ENCODE results near the gene TRAPPC12.

DNA sequence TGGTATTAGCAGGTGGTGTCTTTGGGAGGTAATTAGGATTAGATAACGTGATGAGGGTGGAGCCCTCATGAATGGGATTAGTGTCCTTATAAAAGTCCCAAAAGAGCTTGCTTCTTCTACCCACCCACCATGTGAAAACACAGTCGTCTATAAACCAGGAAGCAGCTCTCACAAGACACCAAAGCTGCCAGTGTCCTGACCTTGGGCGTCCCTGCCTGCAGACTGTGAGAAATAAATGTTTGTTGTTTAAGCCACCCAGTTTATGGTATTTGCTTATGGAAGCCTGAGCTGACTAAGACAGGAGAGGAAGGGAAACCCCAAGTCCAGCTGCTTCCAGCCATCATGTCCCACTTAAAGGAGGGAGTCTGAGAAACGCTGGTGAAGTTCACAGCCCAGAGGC, 126.3 kb downstream of the TRAPPC12 start:
- TF ChIP-seq, protein P1, sequence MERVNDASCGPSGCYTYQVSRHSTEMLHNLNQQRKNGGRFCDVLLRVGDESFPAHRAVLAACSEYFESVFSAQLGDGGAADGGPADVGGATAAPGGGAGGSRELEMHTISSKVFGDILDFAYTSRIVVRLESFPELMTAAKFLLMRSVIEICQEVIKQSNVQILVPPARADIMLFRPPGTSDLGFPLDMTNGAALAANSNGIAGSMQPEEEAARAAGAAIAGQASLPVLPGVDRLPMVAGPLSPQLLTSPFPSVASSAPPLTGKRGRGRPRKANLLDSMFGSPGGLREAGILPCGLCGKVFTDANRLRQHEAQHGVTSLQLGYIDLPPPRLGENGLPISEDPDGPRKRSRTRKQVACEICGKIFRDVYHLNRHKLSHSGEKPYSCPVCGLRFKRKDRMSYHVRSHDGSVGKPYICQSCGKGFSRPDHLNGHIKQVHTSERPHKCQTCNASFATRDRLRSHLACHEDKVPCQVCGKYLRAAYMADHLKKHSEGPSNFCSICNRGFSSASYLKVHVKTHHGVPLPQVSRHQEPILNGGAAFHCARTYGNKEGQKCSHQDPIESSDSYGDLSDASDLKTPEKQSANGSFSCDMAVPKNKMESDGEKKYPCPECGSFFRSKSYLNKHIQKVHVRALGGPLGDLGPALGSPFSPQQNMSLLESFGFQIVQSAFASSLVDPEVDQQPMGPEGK (CRISPR knock-in tag; IDR thresholded peaks at IDR 0.05; ENCODE audit: borderline replicate concordance): no peak
- TF ChIP-seq ZNF565 (CRISPR knock-in tag; conservative IDR thresholded peaks at IDR 0.05; ENCODE audit: low read depth): no peak

Measured in SK-N-SH treated with all-trans-retinoic acid at 6 μM for 48 hours (cell line).